GM23248 (cell line): ENCODE data around the gene AGO4.
"Not testable (repeated sequence)": the region's sequence is repeated elsewhere in the genome, so short reads cannot be mapped to it uniquely, and the experiment has no call there.

ENCODE experiments used
- EZH2 ChIP-seq: fragments of 200-600 bp; sonication (generic); IDR thresholded peaks from 2 replicates; pipeline ENCODE4 v1.6.1; 2018; ENCODE audit warnings: antibody characterized with exemption, mild to moderate bottlenecking; ENCODE audit not compliant: insufficient read depth, poor library complexity, severe bottlenecking
- EZH2phosphoT487 ChIP-seq: fragments of 200-600 bp; sonication (generic); IDR thresholded peaks from 2 replicates; pipeline ENCODE4 v1.6.1; 2018; ENCODE audit warnings: antibody characterized with exemption, moderate library complexity, mild to moderate bottlenecking, low read depth; ENCODE audit not compliant: insufficient read depth

GRCh38 chr1:35888981-35889380, 81.2 kb downstream of the AGO4 start:
- not testable (repeated sequence) for TF ChIP-seq EZH2, EZH2phosphoT487
